GM18505 (cell line): ENCODE data around the gene MDM2.

Experiments
- ATAC-seq: cut with Tn5 transposase; IDR thresholded peaks from one replicate; pipeline ENCODE4 v1.9.1; 2021; ENCODE audit not compliant: unreplicated experiment
- POLR2A ChIP-seq: IDR thresholded peaks from 4 replicates; pipeline ENCODE4 v1.6.1; 2011; ENCODE audit warnings: borderline replicate concordance; ENCODE audit not compliant: insufficient read depth, insufficient read length; ENCODE audit errors: extremely low read depth

Gene MDM2

DNA sequence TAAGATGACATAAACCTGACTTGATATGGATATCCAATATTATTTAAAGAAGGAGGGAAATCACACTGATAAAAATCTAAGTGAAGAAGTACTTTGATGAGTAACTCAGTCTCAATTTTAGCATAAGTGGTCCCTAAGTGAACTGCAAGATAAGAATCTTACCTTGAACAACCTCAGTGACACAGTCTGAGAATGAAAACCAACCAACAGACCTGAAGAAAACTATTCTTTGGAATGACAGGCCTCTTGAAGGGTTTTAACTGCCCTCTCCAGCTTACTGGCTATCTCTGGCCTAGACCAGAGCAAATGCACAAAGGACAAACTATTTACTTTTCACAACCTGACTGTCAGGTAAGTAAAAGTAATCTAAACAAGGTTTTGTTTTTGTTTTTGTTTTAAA, 80.3 kb downstream of the MDM2 start:
- TF ChIP-seq POLR2A, result no peak

DNA sequence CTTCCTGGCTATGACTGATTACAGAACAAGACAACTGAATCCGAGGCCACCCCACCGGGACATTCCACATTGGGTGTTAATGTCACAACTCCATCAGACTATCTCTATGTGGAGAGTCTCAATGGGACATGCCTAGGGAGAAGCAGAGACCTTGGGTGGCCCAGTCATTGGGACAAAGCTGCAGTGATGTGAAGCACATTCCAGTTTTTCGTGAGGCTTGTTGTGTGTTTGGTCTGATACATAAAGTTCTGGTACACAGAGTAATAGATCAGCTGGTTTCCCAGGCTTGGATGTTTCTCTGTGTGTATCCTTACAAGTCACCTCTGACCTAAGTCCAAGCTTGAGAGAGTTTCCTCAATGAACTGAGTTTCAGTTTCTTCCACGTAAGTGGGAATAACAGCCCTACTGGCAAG, 82.7 kb downstream of the MDM2 start:
- no peak for TF ChIP-seq POLR2A
- no peak for ATAC-seq

More for the DNA sequence above, 80.3 kb downstream of the MDM2 start:
- no peak for ATAC-seq

DNA sequence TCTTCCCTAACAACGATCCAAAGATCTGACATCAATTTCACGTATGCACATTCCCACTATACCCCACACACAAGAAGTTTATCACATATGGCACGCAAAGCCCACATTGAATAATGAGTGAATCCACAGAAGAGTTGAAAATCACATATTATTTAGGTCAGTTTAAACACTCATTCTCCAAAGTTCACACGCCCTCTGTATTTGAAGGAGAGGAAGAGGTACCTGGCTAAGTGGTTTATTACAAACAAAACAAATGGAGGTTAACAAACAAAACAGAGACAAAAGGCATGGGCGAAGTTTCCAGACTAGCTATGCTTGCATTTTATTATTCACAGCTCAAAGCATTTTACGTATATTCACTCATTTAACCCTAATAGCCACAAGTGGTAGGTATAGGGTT, 83.2 kb downstream of the MDM2 start:
- TF ChIP-seq POLR2A, result no peak
- no peak for ATAC-seq

DNA sequence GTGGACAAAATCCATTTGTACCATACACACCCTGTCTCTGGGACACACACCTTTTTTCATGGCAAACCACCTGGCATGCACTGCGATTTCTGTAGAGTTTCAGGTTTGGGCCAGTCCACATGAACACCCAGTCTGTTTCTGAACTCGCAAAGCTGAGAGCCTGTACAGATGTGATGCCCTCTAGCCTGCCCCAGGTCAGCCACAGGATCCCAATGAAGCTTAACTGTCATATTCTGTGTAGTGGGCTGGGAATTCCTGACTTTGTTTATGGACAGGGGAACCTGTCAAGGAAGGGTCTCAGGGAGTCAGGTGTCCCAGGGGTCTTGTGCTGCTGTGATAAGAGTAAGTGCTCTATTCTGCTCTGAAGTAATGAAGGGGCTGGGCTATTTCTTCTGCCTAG, 85.2 kb downstream of the MDM2 start:
- no peak for TF ChIP-seq POLR2A
- ATAC-seq, result no peak

DNA sequence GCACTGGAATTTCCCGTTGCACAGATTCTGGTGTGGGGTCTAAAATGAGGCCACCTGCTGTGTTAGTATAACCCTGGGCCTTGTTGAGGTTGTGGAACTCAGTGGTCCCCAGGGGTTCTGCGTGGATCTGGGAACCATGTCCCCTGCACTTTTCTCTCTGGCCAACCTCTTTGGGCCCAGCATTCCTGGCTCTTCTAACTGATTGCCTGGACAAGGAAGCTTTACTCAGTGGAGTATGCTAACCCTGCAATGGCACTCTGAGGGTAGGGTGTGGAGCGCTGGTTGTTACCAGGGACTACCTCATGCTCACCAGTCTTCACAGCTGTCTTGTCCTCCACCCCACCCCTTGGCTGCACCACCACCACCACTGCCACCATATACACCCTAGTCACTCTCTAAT, 85.8 kb downstream of the MDM2 start:
- TF ChIP-seq POLR2A, result no peak
- no peak for ATAC-seq

DNA sequence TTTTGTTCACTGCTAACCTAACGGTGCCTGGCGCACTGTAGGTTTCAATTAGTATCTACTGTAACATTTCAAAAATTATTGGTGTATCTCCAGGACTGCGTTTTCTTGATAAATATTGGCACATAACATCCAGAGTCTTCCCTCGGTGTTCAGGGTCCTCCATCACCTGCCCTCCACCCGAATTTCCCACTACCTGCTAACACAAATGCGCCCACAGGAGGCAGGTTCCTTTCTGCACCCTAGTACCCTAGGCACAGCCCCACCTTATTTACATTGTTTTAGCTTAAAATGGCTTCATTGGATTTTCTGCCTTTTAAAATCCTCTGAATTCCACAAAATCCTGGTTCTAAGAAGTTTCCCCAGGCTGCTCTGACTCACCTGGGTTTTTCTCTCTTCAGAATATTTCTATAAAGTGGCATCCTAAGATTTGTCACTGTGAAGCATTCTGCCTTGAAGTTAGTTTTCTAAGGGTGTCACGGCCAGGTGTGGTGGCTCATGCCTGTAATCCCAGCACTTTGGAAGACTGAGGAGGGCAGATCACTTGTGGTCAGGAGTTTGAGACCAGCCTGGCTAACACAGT, 86.4 kb downstream of the MDM2 start:
- no peak for TF ChIP-seq POLR2A
- no peak for ATAC-seq

DNA sequence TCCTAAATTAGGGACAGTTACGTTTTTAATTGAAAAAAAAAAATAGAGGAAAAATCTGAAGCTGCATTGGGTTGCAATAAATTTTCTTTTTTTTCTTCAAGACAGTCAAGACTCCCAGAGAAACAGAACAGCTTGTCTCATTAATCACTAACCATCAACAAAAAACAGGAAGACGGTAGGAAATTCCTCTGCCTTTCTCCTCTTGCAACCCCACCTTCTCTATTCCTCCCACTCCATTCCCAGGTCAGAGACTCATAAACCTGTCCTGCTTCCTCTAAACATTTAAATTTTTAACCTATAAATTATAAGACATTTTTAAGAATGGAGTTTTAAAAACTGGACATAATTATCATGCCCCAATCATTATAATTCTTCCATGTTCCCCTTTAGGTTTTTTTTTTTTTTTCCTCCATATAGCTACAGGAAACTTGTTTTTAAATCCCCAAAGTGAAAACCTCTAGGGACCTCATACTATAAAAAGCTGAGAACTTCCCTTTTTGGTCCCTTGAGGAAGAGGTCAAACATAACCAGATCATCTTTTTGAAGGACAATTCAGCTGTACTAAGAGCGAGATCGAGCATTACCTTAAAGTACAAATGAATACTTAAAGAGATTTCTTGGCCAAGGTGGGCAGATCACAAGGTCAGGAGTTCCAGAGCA, 89.0 kb downstream of the MDM2 start:
- TF ChIP-seq POLR2A, result no peak
- ATAC-seq, result no peak

DNA sequence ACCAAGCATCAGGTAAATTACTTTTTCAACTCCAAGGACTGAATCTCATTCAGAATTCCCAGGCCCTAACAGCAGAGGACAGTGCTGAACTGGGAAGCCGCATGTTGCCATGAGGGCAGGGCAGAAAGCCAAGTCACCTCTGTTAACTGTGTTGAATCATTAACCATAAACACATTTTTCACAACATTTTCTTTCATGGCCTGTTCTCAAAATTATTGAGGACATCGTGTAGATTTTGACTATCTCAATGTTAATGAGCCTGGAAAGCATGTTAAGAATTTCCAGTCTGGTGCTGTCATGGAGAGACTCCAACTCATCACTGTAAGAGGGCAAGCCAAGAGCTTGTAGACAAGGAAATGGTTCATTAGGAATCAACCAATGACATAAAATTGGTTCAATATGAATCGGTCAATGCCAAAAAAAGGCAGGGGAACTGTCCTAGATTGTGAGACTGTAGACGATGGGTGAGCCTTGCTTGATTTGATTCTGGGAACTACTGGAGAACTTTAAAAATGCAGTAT, 91.3 kb downstream of the MDM2 start:
- TF ChIP-seq POLR2A, result no peak
- ATAC-seq, result no peak

DNA sequence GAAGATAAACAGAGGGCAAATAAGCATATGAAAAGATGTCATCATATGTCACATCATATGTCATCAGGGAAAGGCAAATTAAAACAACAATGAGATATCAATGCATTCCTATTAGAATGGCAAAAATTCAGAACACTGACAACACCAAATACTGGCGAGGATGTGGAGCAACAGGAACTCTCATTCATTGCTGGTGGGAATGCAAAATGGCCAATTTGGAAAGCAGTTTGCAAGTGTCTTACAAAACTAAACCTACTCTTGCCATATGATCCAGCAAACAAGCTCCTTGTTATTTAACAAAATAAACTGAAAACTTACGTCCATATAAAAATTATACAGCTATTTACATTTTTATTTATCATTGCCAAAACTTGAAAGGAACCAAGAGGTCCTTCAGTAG, 92.3 kb downstream of the MDM2 start:
- no peak for TF ChIP-seq POLR2A
- no peak for ATAC-seq
